GM10248 (cell line): ENCODE results near the gene SLC9B1.

Experiments used
- CTCF ChIA-PET: fragments of 300-600 bp; sonication (Branson Sonifier 250); formaldehyde crosslinking; extraction: SDS; loops from one replicate; lab custom pipeline; 2021; ENCODE audit warnings: antibody characterized with exemption; lab: Yijun Ruan, JAX
- POLR2A ChIA-PET: fragments of 350-650 bp; sonication (Branson Sonifier 250); formaldehyde crosslinking; extraction: SDS; loops from one replicate; lab custom pipeline; 2020; ENCODE audit warnings: antibody characterized with exemption; lab: Yijun Ruan, JAX
- DNase-seq: peaks from one replicate; pipeline ENCODE4 v3.0.0; 2012; ENCODE audit errors: extremely low spot score
- TF ChIP-seq, protein P1 (sequence below): IDR thresholded peaks from 2 replicates; pipeline ENCODE4 v1.5.1; 2012; ENCODE audit warnings: mild to moderate bottlenecking, low read depth; ENCODE audit errors: extremely low read depth, missing control alignments, control extremely low read depth

The SLC9B1 gene

DNA sequence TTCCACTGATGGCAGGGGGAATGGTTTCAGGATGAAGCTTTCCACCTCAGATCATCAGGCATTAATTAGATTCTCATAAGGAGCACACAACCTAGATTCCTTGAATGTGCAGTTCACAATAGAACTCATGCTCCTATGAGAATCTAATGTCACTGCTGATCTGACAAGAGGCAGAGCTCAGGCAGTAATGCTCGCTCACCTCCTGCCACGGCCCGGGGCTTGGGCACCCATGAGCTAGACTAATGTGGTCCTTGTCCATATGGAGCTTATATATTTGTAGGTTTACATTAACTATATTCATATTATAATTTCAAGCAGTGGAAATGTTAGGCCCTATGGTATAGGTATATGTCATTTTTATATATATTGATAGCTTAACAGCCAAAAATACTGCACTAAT lies 32.6 kb upstream of the SLC9B1 start:
- ChIA-PET CTCF (interaction anchor here (0.9 to 2.1 kb wide), 11 partner anchors 8 to 603 kb away, joined by 3 to 13 read pairs (median 3); partner anchors contain the start of gene BDH2), POLR2A (interaction anchor here (0.7 kb wide), 1 partner anchor 22 kb away, joined by 3 read pairs; no protein-coding TSS in a partner anchor)
- TF ChIP-seq, protein P1, sequence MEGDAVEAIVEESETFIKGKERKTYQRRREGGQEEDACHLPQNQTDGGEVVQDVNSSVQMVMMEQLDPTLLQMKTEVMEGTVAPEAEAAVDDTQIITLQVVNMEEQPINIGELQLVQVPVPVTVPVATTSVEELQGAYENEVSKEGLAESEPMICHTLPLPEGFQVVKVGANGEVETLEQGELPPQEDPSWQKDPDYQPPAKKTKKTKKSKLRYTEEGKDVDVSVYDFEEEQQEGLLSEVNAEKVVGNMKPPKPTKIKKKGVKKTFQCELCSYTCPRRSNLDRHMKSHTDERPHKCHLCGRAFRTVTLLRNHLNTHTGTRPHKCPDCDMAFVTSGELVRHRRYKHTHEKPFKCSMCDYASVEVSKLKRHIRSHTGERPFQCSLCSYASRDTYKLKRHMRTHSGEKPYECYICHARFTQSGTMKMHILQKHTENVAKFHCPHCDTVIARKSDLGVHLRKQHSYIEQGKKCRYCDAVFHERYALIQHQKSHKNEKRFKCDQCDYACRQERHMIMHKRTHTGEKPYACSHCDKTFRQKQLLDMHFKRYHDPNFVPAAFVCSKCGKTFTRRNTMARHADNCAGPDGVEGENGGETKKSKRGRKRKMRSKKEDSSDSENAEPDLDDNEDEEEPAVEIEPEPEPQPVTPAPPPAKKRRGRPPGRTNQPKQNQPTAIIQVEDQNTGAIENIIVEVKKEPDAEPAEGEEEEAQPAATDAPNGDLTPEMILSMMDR, result no peak

DNA sequence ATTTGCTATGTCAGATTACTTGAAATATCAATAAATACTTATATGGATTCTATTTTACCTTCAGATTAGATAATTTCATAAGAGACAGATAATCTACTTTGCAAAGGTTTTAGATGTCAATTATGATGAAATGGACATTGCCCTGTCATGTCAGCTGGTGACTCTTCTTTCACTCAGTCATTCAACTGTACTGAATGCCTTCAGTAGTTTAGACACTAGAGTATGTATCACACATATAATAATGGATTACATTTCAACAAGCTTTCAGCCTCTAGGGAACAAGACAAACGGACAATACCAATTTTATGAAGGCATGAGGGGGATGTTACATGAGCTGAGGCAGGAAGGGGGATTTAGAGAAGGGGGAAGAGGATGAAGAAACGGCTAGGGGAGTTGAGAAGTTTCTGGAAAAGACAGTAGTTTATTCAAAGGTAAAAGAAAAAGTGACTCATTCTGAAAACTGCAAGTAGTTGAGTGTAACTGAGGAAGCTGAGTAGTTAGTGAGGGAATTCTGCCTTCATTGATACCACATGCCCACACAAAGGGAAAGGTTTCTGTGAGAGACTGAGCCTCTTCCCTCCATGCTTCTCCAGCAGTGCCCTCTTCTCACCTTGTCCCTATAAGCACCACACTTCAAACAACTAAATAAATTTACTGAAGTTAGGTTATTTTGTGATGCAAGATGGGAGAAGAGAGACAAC lies 31.4 kb upstream of the SLC9B1 start:
- CTCF ChIA-PET, result interaction anchor here (0.7 to 2.3 kb wide), 5 partner anchors 9 to 49 kb away, joined by 3 to 13 read pairs (median 6); partner anchors contain the start of gene BDH2
- POLR2A ChIA-PET, result interaction anchor here (0.7 kb wide), 1 partner anchor 1243 kb away, joined by 9 read pairs; no protein-coding TSS in a partner anchor
- TF ChIP-seq, protein P1, result no peak
- DNase-seq, result no peak

More for the DNA sequence above, 32.6 kb upstream of the SLC9B1 start:
- DNase-seq, result no peak

DNA sequence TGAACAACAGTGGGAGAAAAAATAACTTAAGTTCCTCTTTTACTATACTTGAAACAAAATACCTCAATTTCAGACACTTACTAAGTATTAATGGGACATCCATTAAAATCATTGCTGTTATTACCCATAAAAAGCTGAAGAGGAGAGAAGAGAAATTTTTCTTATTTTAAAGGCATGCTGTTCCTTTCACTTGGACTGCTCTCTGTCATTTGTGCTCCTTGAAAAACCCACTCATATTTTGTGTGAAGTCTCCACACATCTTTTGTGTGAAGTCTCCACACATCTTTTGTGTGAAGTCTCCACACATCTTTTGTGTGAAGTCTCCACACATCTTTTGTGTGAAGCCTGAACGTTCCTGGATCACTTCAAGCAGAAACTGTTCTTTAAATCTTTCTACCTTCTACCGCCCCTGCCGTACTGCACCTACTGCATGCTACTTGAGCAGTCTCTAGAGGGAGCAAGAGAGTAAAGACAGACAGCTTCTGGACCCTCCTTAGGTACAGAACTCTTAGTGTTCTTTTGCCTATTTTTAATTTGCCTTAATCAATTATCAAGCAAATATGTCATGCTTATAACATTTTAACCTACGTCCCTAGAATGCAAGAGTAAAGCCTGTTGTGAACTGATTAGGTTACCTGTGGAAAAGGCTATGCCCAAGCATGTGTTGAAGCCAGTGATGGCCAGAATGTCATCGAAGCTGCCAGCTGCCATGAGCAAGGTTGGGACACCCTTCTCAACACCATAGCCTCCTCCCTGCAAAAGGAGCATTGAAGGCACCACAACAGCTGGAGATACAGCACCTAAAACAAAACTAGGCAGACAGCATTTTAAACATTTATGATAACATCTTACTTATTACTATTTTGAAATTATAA lies 27.1 kb upstream of the SLC9B1 start:
- POLR2A ChIA-PET, result no interaction called here
- CTCF ChIA-PET, result interaction anchor here (0.7 to 4.4 kb wide), 17 partner anchors 10 to 434 kb away, joined by 3 to 62 read pairs (median 5); partner anchors contain the start of genes BDH2 and SLC9B2
- TF ChIP-seq, protein P1, result peak; percentile 79
- DNase-seq, result peak; percentile 45

DNA sequence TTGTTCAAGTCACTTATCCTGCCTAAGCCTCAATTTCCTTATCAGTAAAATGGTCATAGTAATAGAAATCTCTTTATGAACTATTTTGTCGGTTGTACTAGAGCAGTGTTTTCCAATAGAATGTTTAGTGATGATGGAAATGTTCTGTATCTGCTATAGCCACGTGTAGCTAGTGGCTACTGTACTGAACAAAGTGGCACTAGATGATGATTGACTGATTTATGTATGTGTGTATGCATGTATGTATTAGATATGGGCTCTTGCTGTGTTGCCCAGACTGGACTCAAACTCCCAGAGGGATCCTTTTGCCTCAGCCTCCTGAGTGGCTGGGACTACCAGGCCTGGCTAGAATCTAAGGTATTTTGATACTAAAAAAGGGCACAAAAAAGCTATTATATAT lies 24.7 kb upstream of the SLC9B1 start:
- ChIA-PET POLR2A (no interaction called here), CTCF (interaction anchor here (0.9 to 4.4 kb wide), 5 partner anchors 8 to 47 kb away, joined by 4 to 62 read pairs (median 10); no protein-coding TSS in a partner anchor)
- no peak for DNase-seq
- TF ChIP-seq, protein P1, result no peak

DNA sequence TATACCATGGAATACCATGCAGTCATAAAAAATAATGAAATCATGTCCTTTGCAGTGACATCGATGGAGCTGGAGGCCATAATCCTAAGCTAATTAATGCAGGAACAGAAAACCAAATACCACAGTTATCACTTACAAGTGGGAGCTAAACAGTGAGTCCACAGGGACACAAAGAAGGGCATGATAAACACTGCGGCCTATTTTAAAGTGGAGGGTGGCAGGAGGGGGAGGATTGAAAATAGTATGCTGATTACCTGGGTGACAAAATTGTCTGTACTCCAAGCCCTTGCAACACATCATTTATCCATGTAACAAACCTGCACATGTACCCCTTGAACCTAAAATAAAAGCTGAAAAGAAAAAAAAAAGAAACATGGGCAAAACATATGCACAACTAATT lies 16.7 kb upstream of the SLC9B1 start:
- no peak for DNase-seq
- ChIA-PET POLR2A (no interaction called here), CTCF (interaction anchor here (0.8 to 2.4 kb wide), 3 partner anchors 10 to 23 kb away, joined by 3 to 16 read pairs (median 3); no protein-coding TSS in a partner anchor)
- TF ChIP-seq, protein P1, result no peak

DNA sequence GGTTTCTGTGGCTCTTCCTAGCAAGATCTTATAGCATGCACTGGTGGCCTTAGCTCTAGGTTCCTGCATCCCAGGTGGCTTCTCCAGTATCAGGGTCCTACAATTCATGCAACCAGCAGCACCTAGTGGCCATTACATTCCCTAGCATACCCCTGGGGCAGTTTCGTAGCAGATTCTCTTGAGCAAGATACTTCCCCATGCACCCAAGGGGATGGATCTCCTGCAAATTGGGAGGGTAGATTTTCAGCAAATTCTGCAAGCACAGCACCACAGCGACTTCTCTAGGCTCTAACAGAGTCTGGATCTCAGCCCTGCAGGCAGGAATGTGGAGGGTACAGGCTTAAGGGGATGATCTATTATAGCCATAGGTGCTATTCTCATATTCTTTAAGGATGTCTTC lies 13.1 kb upstream of the SLC9B1 start:
- TF ChIP-seq, protein P1, result peak; percentile 39
- no peak for DNase-seq
- ChIA-PET POLR2A (no interaction called here), CTCF (interaction anchor here (0.8 to 1.7 kb wide), 6 partner anchors 12 to 60 kb away, joined by 3 to 6 read pairs (median 4); partner anchors contain the start of gene SLC9B1)
